Spleen (tissue), 11 donors: ENCODE results near the gene MCC. TPM values are rescaled to one million over a fixed set of nuclear protein-coding genes. Genes with fewer than 3 reads are reported as not detected.
"Not testable (repeated sequence)": the region's sequence is repeated elsewhere in the genome, so short reads cannot be mapped to it uniquely, and the experiment has no call there.

Experiments used
- DNase-seq: peaks from one replicate; pipeline ENCODE4 v3.0.0-alpha.2; 2020
- H3K27ac ChIP-seq, 8 donors: fragments of 200-600 bp; sonication (generic) in 7 of 8; 1 replicate in 4 of 8; 2 replicates in 4 of 8; pipeline versions ENCODE4 v1.5.0 to v1.8.0; 2016 to 2021; ENCODE audit warnings: inconsistent platforms in 4 of 8, mild to moderate bottlenecking in 4 of 8, moderate library complexity in 1 of 8
- H3K27me3 ChIP-seq, 7 donors: fragments of 200-600 bp; sonication (generic) in 6 of 7; replicated peaks in 1 of 7; 1 replicate in 4 of 7; 2 replicates in 3 of 7; pipeline versions ENCODE4 v1.5.0 to v1.8.0; 2016 to 2021; ENCODE audit warnings: inconsistent platforms in 3 of 7, mild to moderate bottlenecking in 1 of 7
- H3K36me3 ChIP-seq, 6 donors: fragments of 200-600 bp; sonication (generic) in 5 of 6; 1 replicate in 4 of 6; 2 replicates in 2 of 6; pipeline versions ENCODE4 v1.5.0 to v1.8.0; 2016 to 2021; ENCODE audit warnings: inconsistent platforms in 2 of 6
- H3K4me1 ChIP-seq, 6 donors: fragments of 200-600 bp; sonication (generic) in 5 of 6; 1 replicate in 3 of 6; 2 replicates in 3 of 6; pipeline versions ENCODE4 v1.5.0 to v1.8.0; 2016 to 2021; ENCODE audit warnings: inconsistent platforms in 3 of 6
- H3K4me3 ChIP-seq, 8 donors: fragments of 200-600 bp; sonication (generic) in 7 of 8; 1 replicate in 4 of 8; 2 replicates in 4 of 8; pipeline versions ENCODE4 v1.5.0 to v1.8.0; 2016 to 2021; ENCODE audit warnings: inconsistent platforms in 4 of 8, mild to moderate bottlenecking in 4 of 8, moderate library complexity in 2 of 8
- H3K9me3 ChIP-seq, 8 donors: fragments of 200-600 bp; sonication (generic) in 7 of 8; 1 replicate in 4 of 8; 2 replicates in 4 of 8; pipeline versions ENCODE4 v1.5.0 to v1.8.0; 2016 to 2021; ENCODE audit warnings: inconsistent platforms in 4 of 8
- CTCF ChIP-seq, 11 experiments: fragments of 200-600 bp in 7 of 11; fragments of 450-650 bp in 4 of 11; sonication (generic) in 4 of 11; IDR thresholded peaks in 8 of 11; conservative IDR thresholded peaks in 3 of 11; 1 replicate in 7 of 11; 2 replicates in 4 of 11; pipeline versions ENCODE4 v1.4.0 to v1.8.0; 2016 to 2021; ENCODE audit warnings: antibody characterized with exemption in 11 of 11, inconsistent platforms in 4 of 11, mild to moderate bottlenecking in 1 of 11
- POLR2A ChIP-seq, 3 donors: fragments of 450-650 bp; IDR thresholded peaks; one replicate each; pipeline ENCODE4 v1.5.1; 2017; ENCODE audit warnings: antibody characterized with exemption in 3 of 3, mild to moderate bottlenecking in 1 of 3
- POLR2AphosphoS5 ChIP-seq, 3 donors: sonication (generic); formaldehyde crosslinking; IDR thresholded peaks; one replicate each; pipeline ENCODE4 v1.5.1; 2017; ENCODE audit warnings: antibody characterized with exemption in 3 of 3
- WGBS, 5 donors: extraction: QIAGEN DNeasy Blood & Tissue Kit in 3 of 5; methylation state at CpG; one replicate each; pipeline versions ENCODE4 v1.1.5 to v1.1.7; 2013 to 2018; 5-methylcytosine and 5-hydroxymethylcytosine counted together
- intact Hi-C: fragments of 100-400 bp; cut with DNase I; formaldehyde crosslinking; loops from one replicate; pipeline ENCODE4 v1.15.0; 2023; ENCODE audit warnings: low total_unique reads
- polyA plus RNA-seq, 3 donors: library from polyadenylated mRNA; stranded (reverse); fragments of 200-250 nt; gene quantifications; one replicate each; pipeline ENCODE4 v1.2.1, GENCODE V29; 2013
- total RNA-seq, 7 donors: library from RNA; depleted of rRNA in 3 of 7; stranded (reverse); fragments of >200 nt in 3 of 7; fragmentation: NEBNext Ultra II Directional in 4 of 7; extraction: Animal tissue kit (Norgen Biotek cat#: 25700) in 4 of 7; gene quantifications; one replicate each; pipeline versions ENCODE4 v1.1.0 to v1.2.1, GENCODE V29; 2016 to 2021
- donor health status: healthy with polysubstance abuse.
- donor health status: DM: no; HTN: no; CAD: no; lungs with moderate emphysema.
- donor health status: DM: no; HTN: no; CAD: no.
- donor health status: Bipolar disorder and iron deficiency.
- donor health status: healthy.
- donor health status: DM: no; HTN: no; CAD: no.
- donor health status: DM: yes; HTN: yes; CAD: no.

Gene MCC
- total and polyA plus RNA-seq, 10 donors: 1.3 to 32.8 (median 15.8) TPM

- no peaks in the 10 kb centered on the region for H3K27me3 ChIP-seq
- intact Hi-C loops: no loop called here
- no peaks in the 10 kb centered on the region for H3K9me3 ChIP-seq
- no peaks in the 10 kb centered on the region for H3K4me1 ChIP-seq
- TF ChIP-seq POLR2A (IDR thresholded peaks at IDR 0.05) (no peak), CTCF (IDR thresholded peaks at IDR 0.05 in 8 of 11, conservative IDR thresholded peaks at IDR 0.05 in 3 of 11) (no peak), POLR2AphosphoS5 (IDR thresholded peaks at IDR 0.05) (no peak)
- no peak for DNase-seq
- no peak overlapping the region for H3K4me3 ChIP-seq
- no peaks in the 10 kb centered on the region for H3K36me3 ChIP-seq
- H3K27ac ChIP-seq: no peak overlapping the region
- WGBS, 5 donors: 69 to 93% (median 85%) methylated on average over 2 of the region's 2 CpGs
Observed at GRCh38 chr5:113404269-113404668, 84.0 kb downstream of the MCC start.

- DNase-seq, H3K9me3 ChIP-seq, H3K36me3 ChIP-seq, H3K27ac ChIP-seq, intact Hi-C loops, H3K4me3 ChIP-seq, H3K4me1 ChIP-seq: not testable (repeated sequence)
- peaks cover 0 to 13% (median 0%) of the 10 kb centered on the region in 7 donors for H3K27me3 ChIP-seq
- 67 to 82% (median 73%) methylated on average over 4 of the region's 4 CpGs for WGBS, 5 donors
Observed at GRCh38 chr5:113397986-113398385, 90.3 kb downstream of the MCC start.

DNA sequence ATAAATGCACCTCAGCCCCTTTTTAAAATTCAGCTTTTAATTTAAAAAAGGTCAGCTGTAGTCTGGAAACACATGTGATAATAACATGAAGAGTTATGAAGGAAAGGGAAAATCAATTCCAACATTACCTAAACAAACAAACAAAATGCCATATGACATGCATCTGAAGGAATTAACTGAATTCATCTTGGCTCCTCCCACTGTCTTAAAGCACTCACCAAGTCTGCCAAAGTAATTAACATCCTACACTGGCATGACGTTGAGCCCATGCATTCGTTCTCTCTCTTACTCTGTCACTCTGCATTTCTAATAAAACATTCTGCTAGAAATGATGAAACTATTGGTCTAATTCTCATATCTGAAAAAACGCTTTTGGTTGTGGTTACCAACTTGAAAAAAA, 91.2 kb downstream of the MCC start:
- no peak for DNase-seq
- TF ChIP-seq POLR2AphosphoS5 (IDR thresholded peaks at IDR 0.05) (no peak), CTCF (IDR thresholded peaks at IDR 0.05 in 8 of 11, conservative IDR thresholded peaks at IDR 0.05 in 3 of 11) (no peak), POLR2A (IDR thresholded peaks at IDR 0.05) (no peak)
- intact Hi-C loops: no loop called here
- Histone ChIP-seq H3K36me3 (no peaks in the 10 kb centered on the region), H3K4me3 (no peak overlapping the region), H3K4me1 (no peaks in the 10 kb centered on the region), H3K9me3 (no peaks in the 10 kb centered on the region), H3K27me3 (peaks cover 0 to 13% (median 0%) of the 10 kb centered on the region in 7 donors), H3K27ac (no peak overlapping the region)
- 66 to 78% (median 72%) methylated on average over 3 of the region's 3 CpGs for WGBS, 5 donors

DNA sequence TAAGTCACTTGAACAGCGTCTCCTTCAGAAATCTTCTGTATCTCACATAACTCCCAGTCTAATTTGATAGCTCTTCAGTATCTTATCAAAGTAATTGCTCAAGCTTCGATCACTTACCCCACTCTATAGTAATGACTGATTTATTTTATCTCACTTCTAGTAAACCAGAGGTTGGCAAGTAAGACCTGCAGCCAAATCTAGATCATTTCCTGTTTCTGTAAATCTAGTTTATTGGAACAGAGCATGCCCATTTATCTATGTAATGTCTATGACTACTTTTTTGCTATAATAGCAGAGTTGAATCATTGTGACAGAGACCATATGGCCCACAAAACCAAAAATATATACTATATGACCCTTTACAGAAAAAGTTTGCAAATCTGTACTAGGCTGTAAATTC, 93.6 kb downstream of the MCC start:
- no peak for DNase-seq
- no peak overlapping the region for H3K27ac ChIP-seq
- intact Hi-C loops: no loop called here
- H3K27me3 ChIP-seq: peaks cover 0 to 13% (median 0%) of the 10 kb centered on the region in 7 donors
- no peaks in the 10 kb centered on the region for H3K4me1 ChIP-seq
- H3K9me3 ChIP-seq: no peaks in the 10 kb centered on the region
- H3K4me3 ChIP-seq: no peak overlapping the region
- 78 to 83% (median 80%) methylated on average over 2 of the region's 2 CpGs for WGBS, 5 donors
- H3K36me3 ChIP-seq: no peaks in the 10 kb centered on the region
- TF ChIP-seq POLR2AphosphoS5 (IDR thresholded peaks at IDR 0.05) (no peak), CTCF (IDR thresholded peaks at IDR 0.05 in 8 of 11, conservative IDR thresholded peaks at IDR 0.05 in 3 of 11) (no peak), POLR2A (IDR thresholded peaks at IDR 0.05) (no peak)

GRCh38 chr5:113390224-113390623, 98.0 kb downstream of the MCC start:
- Histone ChIP-seq H3K9me3 (no peaks in the 10 kb centered on the region), H3K36me3 (no peaks in the 10 kb centered on the region), H3K4me1 (no peaks in the 10 kb centered on the region), H3K27ac (no peak overlapping the region), H3K4me3 (no peak overlapping the region), H3K27me3 (peaks cover 0 to 6% (median 0%) of the 10 kb centered on the region in 7 donors)
- intact Hi-C loops: no loop called here
- 64 to 84% (median 83%) methylated on average over 1 of the region's 1 CpG for WGBS, 5 donors
- DNase-seq: no peak
- TF ChIP-seq POLR2A (IDR thresholded peaks at IDR 0.05) (no peak), CTCF (IDR thresholded peaks at IDR 0.05 in 8 of 11, conservative IDR thresholded peaks at IDR 0.05 in 3 of 11) (no peak), POLR2AphosphoS5 (IDR thresholded peaks at IDR 0.05) (no peak)
